GM23338 (cell line): ENCODE data around the gene CRHR1. TPM values are rescaled to one million over a fixed set of nuclear protein-coding genes. Genes with fewer than 3 reads are reported as not detected.

Experiments
- ATAC-seq: fragments of 200-7000 bp; cut with Tn5 transposase; 3 replicates; pipeline ENCODE4 v1.9.1; 2020
- DNase-seq: peaks from one replicate; pipeline ENCODE4 v3.0.0-alpha.2; 2015; ENCODE audit warnings: low spot score
- H2AFZ ChIP-seq: fragments of 200-600 bp; sonication (generic); 2 replicates; pipeline ENCODE4 v1.8.0; 2016; ENCODE audit warnings: antibody characterized with exemption, mild to moderate bottlenecking, moderate library complexity
- H3F3A ChIP-seq: fragments of 200-600 bp; sonication (generic); replicated peaks from 2 replicates; pipeline ENCODE4 v1.8.0; 2017; ENCODE audit warnings: antibody characterized with exemption, mixed run types, low read depth
- H3K27ac ChIP-seq: fragments of 200-600 bp; sonication (generic); 2 replicates; pipeline ENCODE4 v1.6.1; 2016; ENCODE audit warnings: low read depth
- H3K27me3 ChIP-seq: fragments of 200-600 bp; sonication (generic); 2 replicates; pipeline ENCODE4 v1.8.0; 2016; ENCODE audit warnings: mild to moderate bottlenecking, mixed run types, moderate library complexity; ENCODE audit not compliant: insufficient read depth
- H3K36me3 ChIP-seq: fragments of 200-600 bp; sonication (generic); 2 replicates; pipeline ENCODE4 v1.8.0; 2016; ENCODE audit warnings: mild to moderate bottlenecking; ENCODE audit not compliant: insufficient read depth
- H3K4me1 ChIP-seq: fragments of 200-600 bp; sonication (generic); 2 replicates; pipeline ENCODE4 v1.8.0; 2016; ENCODE audit warnings: mild to moderate bottlenecking, moderate library complexity; ENCODE audit not compliant: insufficient read depth
- H3K4me2 ChIP-seq: fragments of 200-600 bp; sonication (generic); 2 replicates; pipeline ENCODE4 v1.7.1; 2017; ENCODE audit warnings: mixed run types
- H3K4me3 ChIP-seq: fragments of 200-600 bp; sonication (generic); 2 replicates; pipeline ENCODE4 v1.6.1; 2016; ENCODE audit warnings: mixed run types
- H3K79me2 ChIP-seq: fragments of 200-600 bp; sonication (generic); replicated peaks from 2 replicates; pipeline ENCODE4 v1.8.0; 2017; ENCODE audit warnings: mild to moderate bottlenecking; ENCODE audit not compliant: insufficient read depth
- H3K9me2 ChIP-seq: fragments of 200-600 bp; sonication (generic); 2 replicates; pipeline ENCODE4 v1.8.0; 2017; ENCODE audit not compliant: insufficient read depth
- H4K20me1 ChIP-seq: fragments of 200-600 bp; sonication (generic); replicated peaks from 2 replicates; pipeline ENCODE4 v1.8.0; 2017; ENCODE audit warnings: mild to moderate bottlenecking; ENCODE audit not compliant: insufficient read depth
- H3K27ac Mint-ChIP-seq: 2 replicates; pipeline ENCODE4 v1.8.0; 2020; ENCODE audit warnings: inconsistent platforms, mild to moderate bottlenecking, moderate library complexity, mixed read lengths
- H3K27me3 Mint-ChIP-seq: 3 replicates; pipeline ENCODE4 v1.8.0; 2022; ENCODE audit warnings: low read depth, mild to moderate bottlenecking, moderate library complexity, mixed read lengths, inconsistent platforms; ENCODE audit not compliant: insufficient read depth, poor library complexity
- H3K36me3 Mint-ChIP-seq: 3 replicates; pipeline ENCODE4 v1.8.0; 2021; ENCODE audit warnings: low read depth, mild to moderate bottlenecking, inconsistent platforms, moderate library complexity, mixed read lengths
- H3K4me1 Mint-ChIP-seq: 3 replicates; pipeline ENCODE4 v1.8.0; 2020; ENCODE audit warnings: mild to moderate bottlenecking, inconsistent platforms, mixed read lengths
- H3K4me3 Mint-ChIP-seq: 3 replicates; pipeline ENCODE4 v1.8.0; 2021; ENCODE audit warnings: moderate library complexity, mild to moderate bottlenecking, inconsistent platforms, mixed read lengths
- H3K9me3 Mint-ChIP-seq: 3 replicates; pipeline ENCODE4 v1.8.0; 2020; ENCODE audit warnings: moderate library complexity, mild to moderate bottlenecking, inconsistent platforms, mixed read lengths
- CREB1 ChIP-seq: fragments of 250-450 bp; sonication (Bioruptor Pico); IDR thresholded peaks from 2 replicates; pipeline ENCODE4 v1.5.0; 2020; ENCODE audit warnings: low read depth, mild to moderate bottlenecking, moderate library complexity
- CTCF ChIP-seq, 2 experiments: fragments of 200-600 bp in 1 of 2; sonication (generic) in 1 of 2; conservative IDR thresholded peaks; 2 replicates each; pipeline versions ENCODE4 v1.5.1 to v1.6.1; 2016 to 2017; ENCODE audit warnings: antibody characterized with exemption in 2 of 2, low read depth in 2 of 2, mild to moderate bottlenecking in 2 of 2, moderate library complexity in 1 of 2
- ETS1 ChIP-seq: IDR thresholded peaks from 2 replicates; pipeline ENCODE4 v1.6.1; 2016; ENCODE audit warnings: antibody characterized with exemption
- EZH2 ChIP-seq: fragments of 200-600 bp; sonication (generic); IDR thresholded peaks from one replicate; pipeline ENCODE4 v1.8.0; 2017; ENCODE audit warnings: antibody characterized with exemption, mild to moderate bottlenecking, low read depth; ENCODE audit not compliant: unreplicated experiment
- EZH2phosphoT487 ChIP-seq: fragments of 200-600 bp; sonication (generic); IDR thresholded peaks from one replicate; pipeline ENCODE4 v1.8.1; 2018; ENCODE audit warnings: antibody characterized with exemption; ENCODE audit not compliant: unreplicated experiment
- JUNB ChIP-seq: IDR thresholded peaks from one replicate; pipeline ENCODE4 v1.6.1; 2016; ENCODE audit warnings: antibody characterized with exemption; ENCODE audit not compliant: unreplicated experiment
- NANOG ChIP-seq: IDR thresholded peaks from 2 replicates; pipeline ENCODE4 v1.6.1; 2016; ENCODE audit warnings: antibody characterized with exemption, borderline replicate concordance
- POLR2AphosphoS5 ChIP-seq: IDR thresholded peaks from 2 replicates; pipeline ENCODE4 v1.6.1; 2016; ENCODE audit warnings: antibody characterized with exemption, low read depth
- REST ChIP-seq: IDR thresholded peaks from one replicate; pipeline ENCODE4 v1.6.1; 2018; ENCODE audit warnings: antibody characterized with exemption; ENCODE audit not compliant: unreplicated experiment
- STAT1 ChIP-seq: IDR thresholded peaks from one replicate; pipeline ENCODE4 v1.6.1; 2016; ENCODE audit warnings: antibody characterized with exemption; ENCODE audit not compliant: unreplicated experiment
- ZNF114 ChIP-seq: fragments of 250-450 bp; sonication (Bioruptor Pico); IDR thresholded peaks from 2 replicates; pipeline ENCODE4 v1.5.0; 2020; ENCODE audit warnings: mild to moderate bottlenecking, moderate library complexity
- ZNF331 ChIP-seq: fragments of 250-450 bp; sonication (Bioruptor Pico); IDR thresholded peaks from 2 replicates; pipeline ENCODE4 v1.5.0; 2020; ENCODE audit warnings: low read depth, mild to moderate bottlenecking, moderate library complexity
- ZNF462 ChIP-seq: fragments of 250-450 bp; sonication (Bioruptor Pico); IDR thresholded peaks from 2 replicates; pipeline ENCODE4 v1.5.0; 2020; ENCODE audit warnings: mild to moderate bottlenecking, moderate library complexity
- polyA plus RNA-seq: library from polyadenylated mRNA; unstranded; fragments of >200 nt; fragmentation: Nextera tagmentation; extraction: Ambion mirVana; gene quantifications from 2 replicates; pipeline ENCODE4 v1.2.1, GENCODE V29; 2016
- total RNA-seq: library from RNA; depleted of rRNA; stranded (reverse); fragments of >200 nt; shearing (Covaris generic); gene quantifications from 2 replicates; pipeline ENCODE4 v1.2.3, GENCODE V29; 2014

The CRHR1 gene
- total and polyA plus RNA-seq, 2 experiments from 2014 or later: 0.19 to 0.76 TPM

GRCh38 chr17:45770632-45771270, 13.4 kb upstream of the CRHR1 start:
- peak; percentile 87 for DNase-seq
- H3K4me1 Mint-ChIP-seq: peaks cover 42% of the 10 kb centered on the region
- peak overlapping the region; percentile 74 for H3K4me2 ChIP-seq
- no peaks in the 10 kb centered on the region for H3K9me2 ChIP-seq
- ATAC-seq: peak; percentile 76
- H3K27ac ChIP-seq: no peak overlapping the region
- no peaks in the 10 kb centered on the region for H3K36me3 ChIP-seq
- H3K4me3 Mint-ChIP-seq: peak overlapping the region; percentile 55
- peak overlapping the region; percentile 63 for H3K27ac Mint-ChIP-seq
- TF ChIP-seq STAT1 (no peak), ZNF114 (CRISPR knock-in tag) (no peak), CTCF (conservative IDR thresholded peaks at IDR 0.05; ENCODE audit: low read depth in 2 of 2) (no peak), REST (no peak), ZNF462 (no peak), NANOG (no peak), ETS1 (no peak), ZNF331 (CRISPR knock-in tag) (no peak), EZH2phosphoT487 (no peak), POLR2AphosphoS5 (no peak), CREB1 (CRISPR knock-in tag) (no peak), JUNB (no peak), EZH2 (no peak)
- no peaks in the 10 kb centered on the region; the same call in 2 of the 3 replicates for H3K9me3 Mint-ChIP-seq
- H3K36me3 Mint-ChIP-seq: no peaks in the 10 kb centered on the region
- peak overlapping the region; percentile 38 for H3K4me3 ChIP-seq
- H2AFZ ChIP-seq: peak overlapping the region; percentile 76
- peaks cover 25% of the 10 kb centered on the region for H3K4me1 ChIP-seq
- no peaks in the 10 kb centered on the region for H3K79me2 ChIP-seq
- no peaks in the 10 kb centered on the region for H3K27me3 ChIP-seq
- peaks cover 14% of the 10 kb centered on the region for H3K27me3 Mint-ChIP-seq
- H4K20me1 ChIP-seq: no peaks in the 10 kb centered on the region
- no peaks in the 10 kb centered on the region for H3F3A ChIP-seq
